Left renal pelvis (tissue), 4 donors: Measurements from ENCODE around the gene ENHO. TPM values are rescaled to one million over a fixed set of nuclear protein-coding genes. Genes with fewer than 3 reads are reported as not detected.

Experiments
- DNase-seq, 4 donors: peaks; one replicate each; pipeline ENCODE4 v3.0.0-alpha.2; 2013; ENCODE audit warnings: low read depth in 4 of 4, low spot score in 3 of 4
- polyA plus RNA-seq, 4 donors: library from polyadenylated mRNA; unstranded; fragments of 120-200 nt; gene quantifications; one replicate each; pipeline ENCODE4 v1.2.1, GENCODE V29; 2013; ENCODE audit not compliant: insufficient read length in 4 of 4

ENHO gene
- polyA plus RNA-seq: 1 to 10 TPM in 3 of 4 donors, under 1 TPM in 1; 0.82 to 3.6 (median 1.7) TPM

GRCh38 chr9:34522971-34523797 lies at the start of gene ENHO:
ENHO (minus strand) TSS chr9:34522990; CDS start chr9:34521695, 1,295 bp downstream.
- peak; percentile 71 to 81 (median 78) for DNase-seq

- DNase-seq: no peak
These were observed 49.3 kb upstream of the ENHO start for GRCh38 chr9:34572092-34572491.

- DNase-seq: no peak
These were observed 48.7 kb upstream of the ENHO start for GRCh38 chr9:34571481-34571810.

GRCh38 chr9:34570809-34571480 lies 48.2 kb upstream of the ENHO start:
- no peak for DNase-seq

DNA sequence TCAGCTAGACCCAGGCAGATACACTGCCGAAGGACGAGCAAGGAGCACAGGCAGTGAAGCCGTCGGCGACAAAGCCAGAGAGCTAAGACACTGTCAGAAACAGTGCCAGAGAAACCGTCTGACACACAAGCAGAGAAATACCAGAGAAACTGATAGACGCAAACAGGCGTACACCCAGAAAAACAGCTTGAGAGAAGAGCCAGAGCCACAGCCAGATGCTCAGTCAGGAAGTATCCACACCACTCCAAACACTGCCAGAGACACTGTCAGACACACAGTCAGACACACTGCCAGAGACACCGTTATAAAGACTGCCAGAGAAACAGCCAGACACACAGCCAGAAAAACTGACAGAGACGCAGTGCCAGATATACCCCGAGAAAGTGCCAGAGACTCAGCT lies 47.6 kb upstream of the ENHO start:
- no peak for DNase-seq

- DNase-seq: no peak
These were observed 46.0 kb upstream of the ENHO start for GRCh38 chr9:34568774-34569173.

DNA sequence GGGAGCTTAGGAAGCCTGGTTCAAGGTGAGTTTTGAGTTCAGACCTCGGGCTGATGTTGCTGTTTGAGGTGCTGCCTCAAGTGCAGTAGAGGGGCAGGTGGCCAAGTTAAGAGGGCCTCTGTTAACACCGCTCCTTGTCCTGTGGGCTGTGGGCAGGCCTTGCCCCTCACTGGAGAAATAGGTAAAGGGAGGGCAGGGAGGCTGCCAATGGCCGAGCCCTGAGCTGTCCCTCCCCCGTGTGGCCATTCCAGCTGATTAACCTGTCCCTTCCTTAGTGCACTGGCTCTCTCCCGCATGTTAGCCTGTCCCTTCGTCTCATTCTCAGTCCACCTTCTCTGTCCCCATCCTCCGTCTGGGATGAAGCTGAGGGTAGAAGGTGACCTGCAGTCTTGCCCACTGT lies 45.3 kb upstream of the ENHO start:
- DNase-seq: no peak

DNA sequence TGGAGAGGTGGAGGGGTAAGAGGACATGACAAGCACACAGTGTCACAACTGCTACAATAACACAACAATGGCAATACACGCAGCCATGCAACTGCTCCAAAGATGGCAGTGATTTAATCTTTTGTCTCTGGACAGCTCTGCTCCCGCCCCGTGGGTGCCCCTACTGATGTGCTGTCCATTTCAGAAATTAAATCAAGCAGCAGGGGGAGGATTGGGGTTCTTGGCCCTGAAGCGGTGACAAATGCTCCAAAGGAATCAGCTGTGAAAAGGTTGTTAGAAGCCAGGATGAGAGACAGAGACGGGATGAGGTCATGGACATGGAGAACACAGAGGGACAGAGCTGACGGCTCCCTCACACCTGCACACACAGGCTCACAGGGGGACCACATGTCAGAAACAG lies 44.2 kb upstream of the ENHO start:
- no peak for DNase-seq

- no peak for DNase-seq
These were observed 43.5 kb upstream of the ENHO start for GRCh38 chr9:34566322-34566721.

GRCh38 chr9:34565856-34566255 lies 43.1 kb upstream of the ENHO start:
- no peak for DNase-seq

DNA sequence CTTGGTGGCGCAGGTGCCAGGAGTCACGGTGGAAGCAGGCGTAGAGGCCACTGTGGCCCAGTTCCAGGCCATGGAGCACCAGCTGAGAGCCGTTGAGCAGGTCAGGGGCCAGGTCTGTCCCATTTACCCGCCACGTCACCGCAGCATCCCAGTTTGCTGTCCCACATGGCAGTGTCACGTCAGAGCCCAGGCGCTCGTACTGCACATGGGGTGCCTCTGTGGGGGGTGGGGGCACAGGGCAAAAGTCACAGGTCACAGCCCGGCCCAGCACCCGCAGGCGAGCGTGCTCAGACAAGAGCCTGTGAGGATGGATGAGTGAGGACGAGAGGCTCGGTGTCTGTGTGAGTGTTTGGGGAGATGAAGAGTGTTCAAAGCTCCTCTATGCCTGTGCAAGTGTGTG lies 41.8 kb upstream of the ENHO start:
- no peak for DNase-seq

- no peak for DNase-seq
These were observed 40.5 kb upstream of the ENHO start for GRCh38 chr9:34563262-34563661.

DNA sequence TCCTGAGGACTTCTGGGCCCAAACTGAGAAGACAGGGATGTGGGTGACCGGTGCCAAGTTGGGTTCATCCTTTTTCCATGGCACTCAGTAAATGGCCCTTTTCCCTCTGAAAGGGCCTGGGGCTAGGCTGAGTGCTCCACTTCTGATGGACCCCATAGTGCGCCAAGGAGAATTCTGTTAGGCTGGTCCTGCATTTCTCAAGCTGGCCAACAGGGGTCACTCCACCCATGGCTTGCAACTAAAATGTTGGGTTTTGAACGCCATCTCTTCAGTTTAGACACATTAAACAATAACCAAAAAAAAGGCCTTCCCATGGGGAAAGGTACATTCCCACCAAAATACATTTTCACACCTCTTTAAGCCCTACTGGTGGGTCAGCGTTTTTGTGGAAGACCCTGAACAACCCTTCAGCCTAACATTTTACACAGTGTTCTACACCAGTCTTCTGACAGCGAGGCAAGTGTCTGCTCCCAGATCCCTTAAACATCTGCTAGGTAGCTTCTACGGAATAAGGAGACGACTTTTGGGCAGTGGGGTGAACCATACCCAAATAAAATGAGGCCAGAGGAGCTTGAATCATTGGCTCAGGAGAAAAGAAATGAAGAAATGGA lies 39.5 kb upstream of the ENHO start:
- DNase-seq: no peak

GRCh38 chr9:34560599-34561214 lies 37.9 kb upstream of the ENHO start:
- no peak for DNase-seq

- DNase-seq: no peak
These were observed 37.0 kb upstream of the ENHO start for GRCh38 chr9:34559624-34560455.

DNA sequence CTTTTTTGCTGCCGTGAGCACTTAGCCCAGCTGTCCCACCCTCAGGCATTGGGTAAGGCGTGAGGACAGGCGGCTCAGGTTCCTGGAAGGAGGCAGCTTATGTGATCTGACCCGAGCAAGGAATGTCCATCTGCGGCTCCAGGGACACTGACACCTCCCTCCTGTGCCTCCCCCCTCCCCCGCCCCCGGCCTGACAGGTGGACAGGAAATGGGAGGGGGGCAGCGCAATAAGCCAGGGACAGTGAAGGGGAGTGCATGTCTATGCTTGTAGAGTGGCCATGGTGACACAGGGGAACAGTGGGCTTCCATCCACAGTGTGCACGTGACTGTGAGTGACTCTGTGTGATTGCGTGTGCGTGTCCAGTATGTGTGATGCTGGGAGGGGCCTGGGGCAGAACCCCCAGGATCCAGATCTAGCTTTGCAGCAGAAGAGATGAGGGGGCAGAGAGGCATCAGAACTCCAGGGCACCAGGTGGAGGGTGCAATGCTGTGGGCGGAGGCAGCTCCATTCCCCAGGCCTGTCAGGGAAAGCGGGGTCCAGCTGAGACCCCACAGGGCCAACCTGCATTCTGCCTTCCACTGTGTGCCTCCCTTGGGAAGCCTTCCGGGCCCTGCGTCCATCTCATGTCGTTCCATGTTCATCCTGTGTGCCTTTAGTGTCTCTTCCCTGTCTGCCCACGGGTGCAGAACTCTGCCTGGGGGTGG lies 36.3 kb upstream of the ENHO start:
- no peak for DNase-seq

DNA sequence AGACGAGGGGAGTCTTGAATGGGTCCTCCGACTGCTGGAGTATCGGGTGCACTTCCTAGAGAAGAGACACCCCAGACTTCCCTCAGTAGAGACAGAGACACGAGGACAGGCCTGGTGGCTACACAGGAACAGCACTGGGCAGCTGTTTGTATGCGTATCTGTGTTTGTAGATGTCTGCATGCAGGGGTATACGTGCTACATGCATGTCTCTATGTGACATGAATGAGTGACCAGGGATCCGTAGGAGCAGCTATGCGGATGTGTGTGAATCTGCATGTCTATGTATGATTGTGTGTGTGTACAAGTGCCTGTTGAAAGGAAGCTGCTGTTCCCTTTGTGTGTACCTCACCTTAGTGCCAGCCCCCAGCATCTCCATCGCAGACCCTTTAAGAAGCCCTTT lies 35.6 kb upstream of the ENHO start:
- no peak for DNase-seq

DNA sequence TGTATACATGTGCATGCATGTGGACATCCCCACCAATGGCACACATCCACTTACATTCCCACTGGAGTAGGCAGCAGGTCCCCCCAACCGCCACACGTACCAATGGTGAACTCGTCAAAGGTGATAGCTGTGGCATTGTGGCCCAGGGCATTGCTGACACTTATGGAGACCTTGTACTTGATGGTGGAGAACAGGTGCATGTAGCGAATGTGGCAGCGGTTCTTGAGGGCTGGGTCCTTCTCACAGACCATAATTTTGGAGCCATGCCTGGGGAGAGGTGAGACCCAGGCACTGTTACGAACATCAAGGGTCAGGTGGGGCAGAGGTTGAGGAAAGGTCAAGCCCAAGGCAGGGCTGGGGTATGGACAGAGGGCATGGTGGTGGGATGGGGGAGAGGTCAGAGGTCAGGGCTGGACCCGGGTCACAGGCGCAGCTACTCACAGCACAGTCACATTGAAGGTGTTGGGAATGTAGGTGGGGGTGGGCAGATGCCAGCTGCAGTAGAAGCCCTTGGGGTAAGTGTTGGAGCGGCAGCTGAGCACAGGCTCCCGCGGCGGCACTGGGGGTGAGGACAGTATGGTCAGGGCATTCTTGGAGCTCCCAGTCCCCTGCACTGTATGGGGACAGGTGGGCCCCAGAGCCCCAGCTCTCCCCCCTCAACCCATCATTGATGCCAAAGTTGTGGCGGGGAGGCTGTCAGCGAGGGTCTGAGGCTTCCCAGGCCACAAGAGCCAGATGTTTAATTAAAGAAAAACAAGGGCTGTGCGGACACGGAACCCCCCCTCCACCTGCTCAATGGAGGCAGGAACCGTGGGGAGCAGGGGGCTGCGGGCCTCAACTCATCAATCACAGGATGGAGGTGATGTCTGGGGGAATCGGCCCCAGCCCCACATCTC lies 34.9 kb upstream of the ENHO start:
- DNase-seq: no peak

DNA sequence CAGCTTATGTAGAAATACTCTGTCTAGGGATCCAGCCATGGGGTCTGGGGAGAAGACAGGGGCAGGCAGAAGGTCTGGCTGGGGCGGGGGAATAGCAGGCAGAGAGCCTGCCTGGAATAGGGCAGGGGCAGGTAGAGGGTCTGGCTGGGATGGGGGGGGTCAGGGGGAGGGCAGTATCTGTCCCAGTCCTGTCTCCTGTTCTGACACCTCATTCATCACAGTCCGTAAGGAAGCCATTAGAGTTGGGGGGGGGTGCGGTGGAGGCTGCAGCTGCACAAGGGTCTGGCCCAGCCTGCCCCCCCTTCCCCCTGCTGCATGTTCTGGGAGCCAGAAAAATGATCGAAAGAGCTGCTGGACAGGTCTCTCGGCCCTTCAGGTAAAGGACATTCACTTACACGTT lies 34.2 kb upstream of the ENHO start:
- no peak for DNase-seq
